SU-DHL-6 (cell line): ENCODE data around the gene UGT1A4.

Experiments used
- H2AFZ ChIP-seq: fragments of 200-600 bp; sonication (generic); 2 replicates; pipeline ENCODE4 v1.6.1; 2014; ENCODE audit warnings: low read depth, mild to moderate bottlenecking, moderate library complexity, mixed read lengths, antibody characterized with exemption, low read length; ENCODE audit not compliant: severe bottlenecking
- H3F3A ChIP-seq: fragments of 200-600 bp; shearing (Covaris generic); 2 replicates; pipeline ENCODE4 v1.6.0; 2016; ENCODE audit warnings: antibody characterized with exemption, mild to moderate bottlenecking; ENCODE audit not compliant: insufficient read depth
- H3K27ac ChIP-seq: fragments of 200-600 bp; sonication (generic); 2 replicates; pipeline ENCODE4 v1.5.1; 2016; ENCODE audit warnings: low read depth, mild to moderate bottlenecking, low read length, moderate library complexity, mixed read lengths
- H3K27me3 ChIP-seq: fragments of 200-600 bp; sonication (generic), shearing (Covaris generic); 2 replicates; pipeline ENCODE4 v1.6.0; 2014; ENCODE audit warnings: mild to moderate bottlenecking, low read length
- H3K36me3 ChIP-seq: fragments of 200-600 bp; sonication (generic); 2 replicates; pipeline ENCODE4 v1.6.1; 2014; ENCODE audit warnings: mild to moderate bottlenecking, low read length, mixed read lengths
- H3K4me2 ChIP-seq: fragments of 300-600, 200-600 bp; shearing (Covaris generic), sonication (generic); 2 replicates; pipeline ENCODE4 v1.6.0; 2014; ENCODE audit warnings: low read length, low read depth, mild to moderate bottlenecking; ENCODE audit not compliant: poor library complexity, severe bottlenecking
- H3K4me3 ChIP-seq: fragments of 200-600 bp; sonication (generic); 2 replicates; pipeline ENCODE4 v1.5.1; 2014; ENCODE audit warnings: antibody characterized with exemption, low read length, mild to moderate bottlenecking, mixed read lengths; ENCODE audit not compliant: insufficient read depth, poor library complexity, severe bottlenecking
- H3K79me2 ChIP-seq: fragments of 200-600 bp; sonication (generic); 2 replicates; pipeline ENCODE4 v1.6.1; 2014; ENCODE audit warnings: mild to moderate bottlenecking, low read length, moderate library complexity; ENCODE audit not compliant: insufficient read depth
- H3K9ac ChIP-seq: fragments of 200-600 bp; sonication (generic); 2 replicates; pipeline ENCODE4 v1.7.0; 2014; ENCODE audit warnings: mild to moderate bottlenecking, low read length
- H3K9me2 ChIP-seq: fragments of 200-600 bp; sonication (generic); replicated peaks from 2 replicates; pipeline ENCODE4 v1.6.1; 2014; ENCODE audit warnings: low read length; ENCODE audit not compliant: insufficient read depth
- H3K9me3 ChIP-seq: fragments of 200-600 bp; sonication (generic); 2 replicates; pipeline ENCODE4 v1.6.1; 2014; ENCODE audit warnings: low read length, mixed read lengths; ENCODE audit not compliant: insufficient read depth
- H4K20me1 ChIP-seq: fragments of 200-600 bp; sonication (generic); 2 replicates; pipeline ENCODE4 v1.6.1; 2014; ENCODE audit warnings: low read depth, mild to moderate bottlenecking, antibody characterized with exemption, low read length, moderate library complexity, mixed read lengths
- EZH2phosphoT487 ChIP-seq: fragments of 200-600 bp; sonication (generic), shearing (Covaris generic); conservative IDR thresholded peaks from 2 replicates; pipeline ENCODE4 v1.6.1; 2018; ENCODE audit warnings: mild to moderate bottlenecking, antibody characterized with exemption, low read length, moderate library complexity, mixed read lengths
- TF ChIP-seq, protein P1 (sequence below): fragments of 200-600 bp; sonication (generic); IDR thresholded peaks from one replicate; pipeline ENCODE4 v1.5.1; 2017; ENCODE audit warnings: antibody characterized with exemption, mild to moderate bottlenecking, low read length, moderate library complexity; ENCODE audit not compliant: insufficient read depth, poor library complexity, severe bottlenecking

The UGT1A4 gene

DNA sequence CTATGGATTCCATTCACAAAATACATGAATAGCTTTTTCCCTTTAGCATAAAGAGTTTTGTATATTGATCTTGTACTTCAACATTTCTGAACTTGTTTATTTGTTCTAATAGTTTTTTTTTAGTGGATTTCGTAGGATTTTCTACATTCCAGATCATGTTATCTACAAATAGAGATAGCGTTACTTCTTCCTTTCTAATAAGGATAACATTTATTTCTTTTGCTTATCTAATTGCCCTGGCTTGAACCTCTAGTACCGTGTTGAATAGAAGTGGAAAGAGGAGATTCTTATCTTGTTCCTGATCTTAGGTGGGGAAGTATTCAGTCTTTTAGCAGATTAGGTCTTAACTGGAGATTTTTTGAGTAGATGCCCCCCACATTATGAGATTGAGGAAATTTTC is 16.3 kb upstream of the UGT1A4 start:
- TF ChIP-seq, protein P1, sequence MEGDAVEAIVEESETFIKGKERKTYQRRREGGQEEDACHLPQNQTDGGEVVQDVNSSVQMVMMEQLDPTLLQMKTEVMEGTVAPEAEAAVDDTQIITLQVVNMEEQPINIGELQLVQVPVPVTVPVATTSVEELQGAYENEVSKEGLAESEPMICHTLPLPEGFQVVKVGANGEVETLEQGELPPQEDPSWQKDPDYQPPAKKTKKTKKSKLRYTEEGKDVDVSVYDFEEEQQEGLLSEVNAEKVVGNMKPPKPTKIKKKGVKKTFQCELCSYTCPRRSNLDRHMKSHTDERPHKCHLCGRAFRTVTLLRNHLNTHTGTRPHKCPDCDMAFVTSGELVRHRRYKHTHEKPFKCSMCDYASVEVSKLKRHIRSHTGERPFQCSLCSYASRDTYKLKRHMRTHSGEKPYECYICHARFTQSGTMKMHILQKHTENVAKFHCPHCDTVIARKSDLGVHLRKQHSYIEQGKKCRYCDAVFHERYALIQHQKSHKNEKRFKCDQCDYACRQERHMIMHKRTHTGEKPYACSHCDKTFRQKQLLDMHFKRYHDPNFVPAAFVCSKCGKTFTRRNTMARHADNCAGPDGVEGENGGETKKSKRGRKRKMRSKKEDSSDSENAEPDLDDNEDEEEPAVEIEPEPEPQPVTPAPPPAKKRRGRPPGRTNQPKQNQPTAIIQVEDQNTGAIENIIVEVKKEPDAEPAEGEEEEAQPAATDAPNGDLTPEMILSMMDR: no peak
- no peak for TF ChIP-seq EZH2phosphoT487

DNA sequence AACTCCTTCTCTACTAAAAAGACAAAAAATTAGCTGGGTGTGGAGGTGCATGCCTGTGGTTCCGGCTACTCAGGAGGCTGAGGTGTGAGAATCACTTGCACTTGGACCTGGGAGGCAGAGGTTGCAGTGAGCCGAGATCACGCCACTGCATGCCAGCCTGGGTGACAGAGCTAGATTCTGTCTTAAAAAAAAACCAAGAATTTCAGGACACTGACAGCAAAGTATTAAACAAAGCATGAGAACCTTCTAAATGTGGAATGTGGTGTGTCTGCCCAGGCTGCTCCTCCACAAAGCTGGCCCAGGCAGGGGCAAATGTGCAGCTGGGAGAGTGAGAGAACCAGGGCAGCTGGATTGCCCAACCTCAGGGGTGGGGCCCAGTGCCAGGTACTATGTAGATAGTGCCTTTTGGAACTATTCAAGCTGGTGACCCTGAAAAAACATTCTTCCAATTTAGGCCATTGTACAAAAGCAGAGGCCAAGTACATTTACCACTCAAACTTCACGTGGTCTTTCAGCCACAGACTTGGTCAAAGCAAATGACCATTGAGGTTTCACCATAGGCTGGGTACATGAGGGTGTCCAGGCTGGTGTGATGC is 12.5 kb upstream of the UGT1A4 start:
- no peaks in the 10 kb centered on the region for H3K9me2 ChIP-seq
- no peaks in the 10 kb centered on the region for H3K79me2 ChIP-seq
- H3K9ac ChIP-seq: no peak overlapping the region
- TF ChIP-seq, protein P1: no peak
- TF ChIP-seq EZH2phosphoT487: no peak
- H4K20me1 ChIP-seq: no peaks in the 10 kb centered on the region
- no peaks in the 10 kb centered on the region for H3K27me3 ChIP-seq
- H3K27ac ChIP-seq: no peak overlapping the region
- H3K36me3 ChIP-seq: no peaks in the 10 kb centered on the region
- H3K4me2 ChIP-seq: no peak overlapping the region
- no peaks in the 10 kb centered on the region for H3K9me3 ChIP-seq
- H2AFZ ChIP-seq: no peak overlapping the region
- H3K4me3 ChIP-seq: no peak overlapping the region
- H3F3A ChIP-seq: no peaks in the 10 kb centered on the region

More for the DNA sequence above, 16.3 kb upstream of the UGT1A4 start:
- H3K36me3 ChIP-seq: no peaks in the 10 kb centered on the region
- H3K79me2 ChIP-seq: no peaks in the 10 kb centered on the region
- no peak overlapping the region for H3K4me2 ChIP-seq
- H4K20me1 ChIP-seq: no peaks in the 10 kb centered on the region
- no peak overlapping the region for H2AFZ ChIP-seq
- no peaks in the 10 kb centered on the region for H3K9me3 ChIP-seq
- no peak overlapping the region for H3K27ac ChIP-seq
- no peak overlapping the region for H3K9ac ChIP-seq
- H3K27me3 ChIP-seq: no peaks in the 10 kb centered on the region
- H3K4me3 ChIP-seq: no peak overlapping the region
- H3F3A ChIP-seq: no peaks in the 10 kb centered on the region
- H3K9me2 ChIP-seq: no peaks in the 10 kb centered on the region

DNA sequence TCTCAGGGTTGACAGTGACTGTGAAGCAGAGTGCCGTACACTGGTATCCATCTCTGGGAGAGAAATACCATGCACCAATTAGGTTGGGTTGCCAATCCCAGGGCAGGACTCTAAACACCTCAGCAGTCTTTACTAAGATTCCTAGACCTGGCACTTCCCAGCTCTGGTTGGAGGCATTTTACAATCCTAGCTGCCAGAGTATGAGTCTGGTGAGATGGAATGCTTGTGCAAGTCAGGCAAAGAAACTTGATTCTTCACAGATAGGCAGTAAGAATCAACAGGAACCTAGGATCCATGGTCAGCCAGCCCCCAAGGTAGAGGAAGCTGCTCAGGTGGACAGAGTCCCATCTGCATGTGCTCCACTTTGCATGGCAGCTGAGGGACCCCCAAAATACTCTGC is 11.8 kb upstream of the UGT1A4 start:
- no peaks in the 10 kb centered on the region for H3K9me2 ChIP-seq
- no peaks in the 10 kb centered on the region for H4K20me1 ChIP-seq
- no peak overlapping the region for H3K27ac ChIP-seq
- H3K4me2 ChIP-seq: no peak overlapping the region
- H3K9me3 ChIP-seq: no peaks in the 10 kb centered on the region
- H2AFZ ChIP-seq: no peak overlapping the region
- H3K79me2 ChIP-seq: no peaks in the 10 kb centered on the region
- H3K36me3 ChIP-seq: no peaks in the 10 kb centered on the region
- no peaks in the 10 kb centered on the region for H3K27me3 ChIP-seq
- no peak overlapping the region for H3K9ac ChIP-seq
- H3F3A ChIP-seq: no peaks in the 10 kb centered on the region
- no peak overlapping the region for H3K4me3 ChIP-seq
- TF ChIP-seq, protein P1: no peak
- no peak for TF ChIP-seq EZH2phosphoT487
